SK-N-SH treated with all-trans-retinoic acid at 6 μM for 48 hours (cell line): ENCODE results near the gene ZNF385B.
"Not testable (repeated sequence)": the region's sequence is repeated elsewhere in the genome, so short reads cannot be mapped to it uniquely, and the experiment has no call there.

Source experiments
- ISL1 ChIP-seq: fragments of 250-450 bp; sonication (Bioruptor Pico); IDR thresholded peaks from 2 replicates; pipeline ENCODE4 v2.1.2; 2022; ENCODE audit warnings: mild to moderate bottlenecking, moderate library complexity
- RARB ChIP-seq: fragments of 250-450 bp; sonication (Bioruptor Pico); IDR thresholded peaks from 2 replicates; pipeline ENCODE4 v1.8.0; 2021; ENCODE audit warnings: mild to moderate bottlenecking, moderate library complexity
- SNAI2 ChIP-seq: fragments of 250-450 bp; sonication (Bioruptor Pico); IDR thresholded peaks from 2 replicates; pipeline ENCODE4 v1.5.0; 2020; ENCODE audit warnings: mild to moderate bottlenecking, moderate library complexity
- TCF4 ChIP-seq: fragments of 250-450 bp; sonication (Bioruptor Pico); IDR thresholded peaks from 2 replicates; pipeline ENCODE4 v1.8.0; 2021; ENCODE audit warnings: mild to moderate bottlenecking, moderate library complexity, borderline replicate concordance
- ZC3H10 ChIP-seq: fragments of 250-450 bp; sonication (Bioruptor Pico); IDR thresholded peaks from 2 replicates; pipeline ENCODE4 v1.5.1; 2021; ENCODE audit warnings: mild to moderate bottlenecking, moderate library complexity
- ZFP30 ChIP-seq: fragments of 450-650 bp; formaldehyde crosslinking; IDR thresholded peaks from 2 replicates; pipeline ENCODE4 v1.5.0; 2022; ENCODE audit warnings: mild to moderate bottlenecking, moderate library complexity
- ZNF565 ChIP-seq: fragments of 450-650 bp; formaldehyde crosslinking; conservative IDR thresholded peaks from 2 replicates; pipeline ENCODE4 v1.5.0; 2020; ENCODE audit warnings: low read depth, mild to moderate bottlenecking, moderate library complexity
- ZNF70 ChIP-seq: fragments of 450-650 bp; formaldehyde crosslinking; IDR thresholded peaks from 2 replicates; pipeline ENCODE4 v1.5.0; 2020; ENCODE audit warnings: mild to moderate bottlenecking, moderate library complexity
- ZNF8 ChIP-seq: fragments of 450-650 bp; formaldehyde crosslinking; IDR thresholded peaks from 2 replicates; pipeline ENCODE4 v1.5.0; 2020; ENCODE audit warnings: mild to moderate bottlenecking, moderate library complexity

DNA sequence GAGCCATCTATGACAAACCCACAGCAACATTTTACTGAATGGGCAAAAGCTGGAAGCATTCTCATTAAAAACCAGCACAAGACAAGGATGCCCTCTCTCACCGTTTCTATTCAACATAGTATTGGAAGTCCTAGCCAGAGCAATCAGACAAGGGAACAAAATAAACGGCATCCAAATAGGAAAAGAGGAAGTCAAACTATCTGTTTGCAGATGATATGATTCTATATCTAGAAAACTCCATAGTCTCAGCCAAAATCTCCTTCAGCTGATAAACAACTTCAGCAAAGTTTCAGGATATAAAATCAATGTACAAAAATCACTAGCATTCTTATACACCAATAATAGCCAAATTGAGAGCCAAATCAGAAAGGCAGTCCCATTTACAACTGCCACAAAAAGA, 79.1 kb downstream of the ZNF385B start:
- TF ChIP-seq ISL1 (CRISPR knock-in tag); RARB (CRISPR knock-in tag); TCF4 (CRISPR knock-in tag); ZNF565; ZNF70 (CRISPR knock-in tag); ZFP30 (CRISPR knock-in tag); ZNF8 (CRISPR knock-in tag); SNAI2; ZC3H10 (CRISPR knock-in tag): not testable (repeated sequence)
